ENCODE measurements around the gene RARB.

DNA sequence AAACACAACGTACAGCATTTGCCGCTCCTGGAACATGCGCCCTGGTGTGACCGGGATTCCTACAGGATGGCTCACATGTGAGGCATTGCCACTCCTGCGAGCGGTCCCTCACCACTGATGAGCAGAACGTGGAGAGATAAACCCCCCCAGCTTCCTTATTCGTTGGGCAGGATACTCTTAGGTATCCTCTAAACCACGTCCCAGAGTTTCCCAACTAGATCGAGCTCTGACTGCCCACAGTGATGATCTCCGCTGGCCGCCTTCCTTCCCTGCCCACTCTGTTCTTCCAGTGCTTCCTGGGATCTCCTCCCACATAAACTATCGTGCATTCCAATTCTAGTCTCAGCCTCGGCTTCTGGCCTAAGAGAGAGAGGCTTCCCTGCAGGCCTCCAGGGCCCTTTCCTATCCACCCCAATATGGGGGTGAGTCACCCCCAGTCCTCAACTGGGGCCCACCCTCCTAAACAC, 144.9 kb downstream of the RARB start:
- TF ChIP-seq, protein P1, sequence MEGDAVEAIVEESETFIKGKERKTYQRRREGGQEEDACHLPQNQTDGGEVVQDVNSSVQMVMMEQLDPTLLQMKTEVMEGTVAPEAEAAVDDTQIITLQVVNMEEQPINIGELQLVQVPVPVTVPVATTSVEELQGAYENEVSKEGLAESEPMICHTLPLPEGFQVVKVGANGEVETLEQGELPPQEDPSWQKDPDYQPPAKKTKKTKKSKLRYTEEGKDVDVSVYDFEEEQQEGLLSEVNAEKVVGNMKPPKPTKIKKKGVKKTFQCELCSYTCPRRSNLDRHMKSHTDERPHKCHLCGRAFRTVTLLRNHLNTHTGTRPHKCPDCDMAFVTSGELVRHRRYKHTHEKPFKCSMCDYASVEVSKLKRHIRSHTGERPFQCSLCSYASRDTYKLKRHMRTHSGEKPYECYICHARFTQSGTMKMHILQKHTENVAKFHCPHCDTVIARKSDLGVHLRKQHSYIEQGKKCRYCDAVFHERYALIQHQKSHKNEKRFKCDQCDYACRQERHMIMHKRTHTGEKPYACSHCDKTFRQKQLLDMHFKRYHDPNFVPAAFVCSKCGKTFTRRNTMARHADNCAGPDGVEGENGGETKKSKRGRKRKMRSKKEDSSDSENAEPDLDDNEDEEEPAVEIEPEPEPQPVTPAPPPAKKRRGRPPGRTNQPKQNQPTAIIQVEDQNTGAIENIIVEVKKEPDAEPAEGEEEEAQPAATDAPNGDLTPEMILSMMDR (IDR thresholded peaks at IDR 0.05; ENCODE audit: low read depth, low read length), result no peak
- no peak for TF ChIP-seq EZH2phosphoT487 (IDR thresholded peaks at IDR 0.05; ENCODE audit: low read depth)
